Right ventricle myocardium superior (tissue), 1 donor: ENCODE measurements around the gene RBBP9. TPM values are rescaled to one million over a fixed set of nuclear protein-coding genes. Genes with fewer than 3 reads are reported as not detected.

ENCODE experiments used
- microRNA-seq: library from miRNA; unstranded; fragments of <30 nt; microRNA quantifications from one replicate; pipeline ENCODE4 v1.2.0, GENCODE V29; 2020
- total RNA-seq: library from RNA; stranded (reverse); fragmentation: NEBNext Ultra II Directional; extraction: Animal tissue kit (Norgen Biotek cat#: 25700); gene quantifications from one replicate; pipeline ENCODE4 v1.2.1, GENCODE V29; 2021
- donor health status: DM: no; HTN: yes; CAD: no; lungs with severe emphysema.

Gene RBBP9
- total RNA-seq, 1 donor from 2014 or later = 4.5 TPM

Small RNA genes lying within 50 kb of the gene (microRNA-seq; reads per million reads assigned to microRNA genes)
- gene MIR3192 = not detected

Other genes with a start within 250 kb of the RBBP9 start
- gene ZNF133, start 208.7 kb downstream of the RBBP9 start, total RNA-seq = 5.3 TPM
- gene DZANK1, start 30.2 kb downstream of the RBBP9 start, total RNA-seq = 0.48 TPM
- gene POLR3F, start 29.8 kb downstream of the RBBP9 start, total RNA-seq = 5.2 TPM
- gene SEC23B, start 10.7 kb upstream of the RBBP9 start, total RNA-seq = 8.6 TPM
- gene SMIM26, start 70.2 kb upstream of the RBBP9 start, total RNA-seq = 108 TPM
- 12.4 TPM for gene DTD1, start 90.8 kb upstream of the RBBP9 start, total RNA-seq